ENCODE results near the gene CARD8.
"Not testable (repeated sequence)": the region's sequence is repeated elsewhere in the genome, so short reads cannot be mapped to it uniquely, and the experiment has no call there.

CARD8 gene

DNA sequence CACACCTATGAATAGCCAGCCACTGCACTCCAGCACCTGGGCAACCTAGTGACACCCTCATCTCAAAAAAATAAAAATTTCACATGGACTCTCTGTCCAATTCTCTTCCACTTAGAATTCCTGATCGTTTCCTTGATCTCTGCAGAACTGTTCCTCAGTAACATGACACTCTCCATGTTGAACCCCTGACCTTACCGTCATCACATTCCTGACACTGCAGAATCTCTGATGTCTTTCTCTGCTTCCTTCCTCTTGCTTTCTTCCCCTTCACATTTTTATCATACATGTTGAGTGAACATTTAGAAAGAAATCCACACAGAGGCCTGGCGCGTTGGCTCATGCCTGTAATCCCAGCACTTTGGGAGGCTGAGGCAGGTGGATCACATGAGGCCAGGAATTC, 29.2 kb upstream of the CARD8 start:
- no peak for FAIRE-seq
- no peak for DNase-seq (ENCODE audit: insufficient read length, low spot score)
- TF ChIP-seq POLR2A (IDR thresholded peaks at IDR 0.05; ENCODE audit: low read depth, low read length): no peak

DNA sequence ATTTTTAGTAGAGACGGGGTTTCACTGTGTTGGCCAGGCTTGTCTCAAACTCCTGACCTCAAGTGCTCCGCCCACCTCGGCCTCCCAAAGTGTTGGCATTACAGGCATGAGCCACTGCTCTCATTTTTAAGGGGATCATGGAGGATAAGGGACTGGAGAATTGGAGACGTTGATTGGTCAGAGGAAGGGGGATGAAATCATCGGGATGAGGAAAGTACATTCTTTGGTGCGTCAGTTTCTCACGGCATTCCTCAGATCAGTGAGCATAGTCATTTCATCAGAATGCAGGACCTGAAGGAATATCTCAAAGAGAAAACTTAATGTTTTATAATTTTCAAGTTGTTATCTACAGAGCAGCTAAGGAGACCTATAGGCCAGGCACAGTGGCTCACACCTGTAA, 28.2 kb upstream of the CARD8 start:
- TF ChIP-seq POLR2A (IDR thresholded peaks at IDR 0.05; ENCODE audit: low read depth, low read length): no peak
- no peak for FAIRE-seq

DNA sequence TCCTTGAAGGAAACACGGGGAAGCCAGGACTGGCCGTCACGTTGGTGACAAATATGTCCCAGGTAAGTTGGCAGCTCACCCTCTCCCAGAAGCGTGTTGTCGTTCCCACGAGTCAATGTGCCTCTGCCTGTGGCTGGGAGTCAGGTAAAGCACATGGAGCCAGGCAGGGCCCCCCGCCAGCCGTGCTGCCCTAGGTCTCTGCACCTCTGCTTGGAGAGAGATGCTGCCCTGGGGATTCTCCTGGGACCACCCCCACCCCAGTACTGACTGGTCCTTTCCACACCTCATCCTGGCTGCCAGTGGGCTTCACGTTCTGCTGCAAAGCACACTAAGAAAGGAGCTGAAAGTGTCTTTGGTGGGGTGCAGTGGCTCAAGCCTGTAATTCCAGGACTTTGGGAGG, 24.0 kb upstream of the CARD8 start:
- no peak for TF ChIP-seq POLR2A (IDR thresholded peaks at IDR 0.05; ENCODE audit: low read depth, low read length)
- no peak for DNase-seq (ENCODE audit: insufficient read length, low spot score)
- FAIRE-seq: no peak

More for the DNA sequence above, 28.2 kb upstream of the CARD8 start:
- no peak for DNase-seq (ENCODE audit: insufficient read length, low spot score)

DNA sequence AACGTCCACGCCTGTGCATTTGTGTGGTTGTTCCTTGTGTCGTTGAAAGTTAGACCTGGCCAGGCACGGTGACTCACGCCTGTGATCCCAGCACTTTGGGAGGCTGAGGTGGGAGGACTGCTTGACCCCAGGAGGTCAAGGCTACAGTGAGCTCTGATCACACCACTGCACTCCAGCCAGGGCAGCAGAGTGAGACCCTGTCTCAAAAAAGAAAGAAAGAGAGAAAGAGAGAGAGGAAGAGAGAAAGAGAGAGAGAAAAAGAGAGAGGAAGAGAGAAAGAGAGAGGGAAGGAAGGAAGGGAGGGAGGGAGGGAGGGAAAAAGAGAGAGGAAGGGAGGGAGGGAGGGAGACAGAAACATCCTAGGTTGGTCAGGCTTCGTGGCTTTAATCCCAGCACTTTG, 19.2 kb upstream of the CARD8 start:
- TF ChIP-seq POLR2A (IDR thresholded peaks at IDR 0.05; ENCODE audit: low read depth, low read length): no peak
- FAIRE-seq (no peak), DNase-seq (ENCODE audit: insufficient read length, low spot score) (no peak)

DNA sequence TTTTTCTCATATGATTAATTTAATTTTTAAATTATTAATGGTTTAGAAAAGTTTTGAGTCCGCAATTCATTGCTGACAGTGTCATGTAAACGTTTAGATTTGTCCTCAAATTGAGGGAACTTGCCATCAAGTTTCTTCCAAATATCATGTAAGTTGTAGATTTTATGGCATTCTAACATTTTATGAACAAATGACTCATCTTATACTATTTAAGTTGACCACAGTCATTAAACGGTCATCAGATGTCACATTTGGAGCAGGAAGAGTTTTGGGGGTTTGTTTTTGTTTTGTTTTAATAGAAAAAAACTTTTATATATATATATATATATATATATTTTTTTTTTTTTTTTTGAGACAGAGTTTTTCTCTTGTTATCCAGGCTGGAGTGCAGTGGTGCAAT, 18.5 kb upstream of the CARD8 start:
- FAIRE-seq: no peak
- no peak for DNase-seq (ENCODE audit: insufficient read length, low spot score)
- no peak for TF ChIP-seq POLR2A (IDR thresholded peaks at IDR 0.05; ENCODE audit: low read depth, low read length)

DNA sequence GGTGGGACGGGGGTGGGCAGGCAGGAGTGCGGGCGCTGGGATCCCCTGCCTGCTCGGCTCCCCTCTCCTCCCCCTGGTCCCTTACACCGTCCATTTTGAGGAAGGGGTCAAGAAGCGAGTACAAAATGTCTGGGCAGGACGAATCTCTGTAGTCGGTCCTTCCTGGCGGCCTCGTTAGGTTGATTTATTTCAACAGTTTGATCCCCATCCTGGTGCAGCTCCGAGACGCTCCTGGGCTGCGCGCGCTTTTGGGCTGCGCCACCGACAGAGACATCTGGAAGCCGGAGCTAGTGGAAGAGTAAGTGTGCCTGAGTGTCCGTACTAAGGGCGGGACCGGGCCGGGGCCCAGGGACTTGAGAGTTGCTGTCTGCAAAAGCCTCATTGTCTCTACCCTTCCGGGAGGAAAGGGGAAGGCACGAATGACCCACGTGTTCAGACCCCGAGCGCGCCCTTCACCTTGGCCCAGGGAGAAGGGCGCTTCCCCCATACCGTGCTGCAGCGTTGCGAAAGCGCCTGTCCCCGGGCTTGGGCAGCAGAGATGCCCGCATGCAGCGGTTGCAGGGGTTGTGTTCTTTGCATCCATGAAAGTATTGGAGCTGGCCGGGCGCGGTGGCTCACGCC, 15.9 kb upstream of the CARD8 start:
- no peak for TF ChIP-seq POLR2A (IDR thresholded peaks at IDR 0.05; ENCODE audit: low read depth, low read length)
- FAIRE-seq (no peak), DNase-seq (ENCODE audit: insufficient read length, low spot score) (no peak)

DNA sequence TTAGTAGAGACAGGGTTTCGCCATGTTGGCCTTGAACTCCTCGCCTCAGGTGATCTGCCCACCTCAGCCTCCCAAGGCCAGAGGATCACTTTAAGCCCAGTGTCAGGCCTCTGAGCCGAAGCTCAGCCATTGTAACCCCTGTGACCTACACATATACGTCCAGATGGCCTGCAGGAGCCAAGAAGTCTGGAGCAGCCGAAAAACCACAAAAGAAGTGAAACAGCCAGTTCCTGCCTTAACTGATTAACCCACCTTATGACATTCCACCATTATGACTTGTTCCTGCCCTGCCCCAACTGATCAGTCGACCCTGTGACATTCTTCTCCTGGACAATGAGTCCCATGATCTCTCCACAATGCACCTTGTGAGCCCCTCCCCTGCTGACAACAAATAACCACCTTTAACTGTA, 13.9 kb upstream of the CARD8 start:
- not testable (repeated sequence) for FAIRE-seq; DNase-seq (ENCODE audit: insufficient read length, low spot score)

DNA sequence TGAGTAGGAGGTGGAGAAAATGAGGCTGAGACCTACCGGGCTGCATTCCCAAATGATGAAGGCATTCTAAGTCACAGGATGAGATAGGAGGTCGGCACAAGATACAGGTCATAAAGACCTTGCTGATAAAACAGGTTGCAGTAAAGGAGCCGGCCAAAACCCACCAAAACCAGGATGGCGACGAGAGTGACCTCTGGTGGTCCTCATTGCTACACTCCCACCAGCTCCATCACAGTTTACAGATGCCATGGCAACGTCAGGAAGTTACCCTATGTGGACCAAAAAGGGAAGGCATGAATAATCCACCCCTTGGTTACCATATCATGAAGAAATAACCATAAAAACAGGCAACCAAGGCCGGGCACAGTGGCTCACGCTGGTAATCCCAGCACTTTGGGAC, 9.6 kb upstream of the CARD8 start:
- DNase-seq (ENCODE audit: insufficient read length, low spot score): not testable (repeated sequence)

DNA sequence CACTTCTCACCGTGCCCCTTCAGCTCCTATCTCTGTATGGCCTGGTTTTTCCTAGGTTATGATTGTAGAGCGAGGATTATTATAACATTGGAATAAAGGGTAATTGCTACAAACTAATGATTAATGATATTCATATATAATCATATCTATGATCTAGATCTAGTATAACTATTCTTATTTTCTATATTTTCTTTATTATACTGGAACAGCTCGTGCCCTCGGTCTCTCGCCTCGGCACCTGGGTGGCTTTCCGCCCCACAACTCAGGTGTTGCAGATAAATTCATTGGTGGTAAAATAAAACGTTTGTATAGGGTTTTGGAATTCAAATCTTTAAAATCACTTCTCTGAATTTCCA, 4.6 kb upstream of the CARD8 start:
- DNase-seq (ENCODE audit: insufficient read length, low spot score); FAIRE-seq: not testable (repeated sequence)

More for the DNA sequence above, 9.6 kb upstream of the CARD8 start:
- not testable (repeated sequence) for FAIRE-seq

DNA sequence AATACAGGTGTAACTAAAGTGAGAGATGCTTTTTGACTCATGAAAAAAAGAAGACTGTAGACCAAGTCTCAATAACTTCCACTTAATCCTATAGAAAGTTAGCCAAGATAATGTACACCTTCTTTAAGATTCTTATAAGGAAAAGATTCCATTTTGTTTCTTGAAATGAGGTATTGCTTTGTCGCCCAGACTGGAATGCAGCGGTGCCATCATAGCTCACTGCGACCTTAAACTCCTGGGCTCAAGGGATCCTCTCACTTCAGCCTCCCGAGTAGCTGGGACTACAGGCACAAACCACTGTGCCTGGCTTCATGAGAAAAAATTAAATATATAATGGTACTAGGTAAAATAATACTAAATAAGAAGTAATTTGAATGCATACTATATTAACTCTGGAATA, 3.3 kb upstream of the CARD8 start:
- not testable (repeated sequence) for FAIRE-seq

DNA sequence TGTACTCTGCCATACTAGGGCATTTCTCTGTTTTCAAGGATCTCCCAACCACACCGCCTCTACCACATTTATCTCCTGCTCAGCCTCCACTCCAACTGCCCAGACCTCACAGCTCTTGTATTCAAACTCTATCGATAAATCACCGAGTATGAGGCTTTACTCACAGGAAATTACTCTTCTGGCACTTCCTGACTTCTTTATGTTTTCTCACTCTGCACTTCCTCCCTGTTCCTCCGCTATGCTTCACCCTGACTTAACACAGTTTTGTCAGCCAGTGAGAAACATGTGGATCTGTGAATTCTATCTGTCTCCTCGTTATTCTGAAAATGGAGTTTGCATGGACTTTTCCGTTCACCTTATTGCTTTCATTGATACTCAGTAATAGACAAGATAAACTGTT, 2.6 kb upstream of the CARD8 start:
- DNase-seq (ENCODE audit: insufficient read length, low spot score): no peak
- FAIRE-seq: peak; percentile 92
- no peak for TF ChIP-seq POLR2A (IDR thresholded peaks at IDR 0.05; ENCODE audit: low read depth, low read length)

More for the DNA sequence above, 3.3 kb upstream of the CARD8 start:
- not testable (repeated sequence) for DNase-seq (ENCODE audit: insufficient read length, low spot score)

DNA sequence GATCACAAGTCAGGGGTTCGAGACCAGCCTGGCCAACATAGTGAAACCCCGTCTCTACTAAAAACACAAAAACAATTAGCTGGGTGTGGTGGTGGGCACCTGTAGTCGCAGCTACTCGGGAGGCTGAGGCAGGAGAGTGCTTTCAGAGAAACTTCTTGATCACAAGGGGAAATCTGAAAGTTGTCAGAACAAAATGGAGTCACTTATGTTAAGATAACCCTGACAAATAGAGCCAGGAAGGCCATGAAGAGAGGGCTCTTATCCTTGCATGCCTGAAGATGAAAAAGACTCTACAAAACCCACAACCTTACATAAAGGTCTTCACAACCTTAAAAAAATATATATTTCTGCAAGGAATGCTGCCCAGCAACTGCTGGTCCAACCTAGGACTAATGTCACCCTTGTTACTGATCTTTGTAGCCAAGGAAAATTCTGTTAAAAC, 1.2 kb downstream of the CARD8 start:
- no peak for TF ChIP-seq POLR2A (IDR thresholded peaks at IDR 0.05; ENCODE audit: low read depth, low read length)
- no peak for DNase-seq (ENCODE audit: insufficient read length, low spot score)
- no peak for FAIRE-seq

DNA sequence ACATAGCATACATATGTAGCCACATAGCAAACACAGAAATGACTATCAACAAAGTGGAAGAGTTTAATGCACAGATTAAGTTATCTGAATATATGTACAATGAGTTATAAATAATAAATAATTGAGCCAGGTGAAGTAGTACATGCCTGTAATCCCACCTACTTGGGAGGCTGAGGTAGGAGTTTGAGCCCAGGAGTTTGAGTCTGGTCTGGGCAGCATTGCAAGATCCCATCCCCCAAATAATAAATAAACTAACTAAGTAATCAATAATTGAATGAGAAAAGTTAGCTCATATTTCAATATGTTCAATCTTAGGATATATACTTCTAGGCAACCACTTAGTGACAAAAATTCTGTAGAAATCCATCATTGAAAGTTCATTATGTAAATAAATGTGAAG, 1.7 kb downstream of the CARD8 start:
- FAIRE-seq (no peak), DNase-seq (ENCODE audit: insufficient read length, low spot score) (no peak)
- TF ChIP-seq POLR2A (IDR thresholded peaks at IDR 0.05; ENCODE audit: low read depth, low read length): no peak

DNA sequence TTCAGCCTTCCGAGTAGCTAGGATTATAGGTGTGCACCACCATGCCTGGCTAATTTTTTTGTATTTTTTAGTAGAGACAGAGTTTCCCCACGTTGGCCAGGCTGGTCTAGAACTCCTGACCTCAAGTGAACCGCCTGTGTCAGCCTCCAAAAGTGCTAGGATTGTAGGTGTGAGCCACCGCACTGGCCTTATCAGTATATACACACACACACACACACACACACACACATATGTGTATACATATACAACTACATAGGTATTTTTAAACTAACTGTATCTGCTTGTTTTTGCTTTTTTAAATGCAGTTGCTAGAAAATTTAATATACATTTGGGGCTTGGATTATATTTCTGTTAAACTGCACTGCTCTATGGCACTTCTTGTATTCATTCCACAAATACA, 3.1 kb downstream of the CARD8 start:
- TF ChIP-seq POLR2A (IDR thresholded peaks at IDR 0.05; ENCODE audit: low read depth, low read length): no peak
- FAIRE-seq: no peak

DNA sequence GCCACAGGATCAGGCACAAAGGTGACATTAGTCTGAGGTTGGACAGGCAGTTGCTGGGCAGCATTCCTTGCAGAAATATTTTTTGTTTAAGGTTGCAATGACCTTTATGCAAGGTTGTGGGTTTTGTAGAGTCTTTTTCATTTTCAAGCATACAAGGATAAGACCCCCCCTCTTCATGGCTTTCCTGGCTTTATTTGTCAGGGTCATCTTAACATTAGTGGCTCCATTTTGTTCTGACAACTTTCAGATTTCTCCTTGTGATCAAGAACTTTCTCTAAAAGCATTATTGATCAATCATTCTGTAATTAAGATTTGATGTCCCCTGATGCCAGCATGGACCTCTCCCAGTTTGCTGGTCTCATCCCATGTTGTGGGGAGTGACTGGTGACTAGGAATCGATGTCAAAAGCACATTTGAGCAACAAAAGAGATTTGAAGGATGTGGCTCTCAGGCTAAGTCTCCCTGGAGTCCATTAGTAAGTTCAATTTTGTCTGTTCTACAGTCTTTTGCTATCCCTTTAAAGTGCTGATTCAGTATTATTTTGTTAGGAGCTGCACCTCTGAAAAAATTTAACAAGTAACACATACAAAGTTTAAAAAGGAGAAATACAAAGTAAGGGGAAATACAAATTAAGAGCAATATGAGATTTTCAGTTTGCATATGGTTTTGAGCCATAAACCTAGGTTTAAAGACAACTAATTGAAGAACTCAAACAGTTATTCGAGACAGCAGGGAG, 5.3 kb downstream of the CARD8 start:
- no peak for TF ChIP-seq POLR2A (IDR thresholded peaks at IDR 0.05; ENCODE audit: low read depth, low read length)
- DNase-seq (ENCODE audit: insufficient read length, low spot score) (no peak), FAIRE-seq (no peak)

More for the DNA sequence above, 3.1 kb downstream of the CARD8 start:
- DNase-seq (ENCODE audit: insufficient read length, low spot score): no peak
